Stimulated activated CD4-positive, alpha-beta T cell treated with anti-CD3 and anti-CD28 coated beads, TNF-alpha, amount 100 ng/mL, for 1 hour (primary cell): ENCODE results near the gene MOAP1.
"Not testable (repeated sequence)": the region's sequence is repeated elsewhere in the genome, so short reads cannot be mapped to it uniquely, and the experiment has no call there.

Experiments
- DNase-seq, 3 donors: peaks; one replicate each; pipeline ENCODE4 v3.0.0-alpha.2; 2020; ENCODE audit warnings: low read depth in 3 of 3, low spot score in 1 of 3

Gene MOAP1

DNA sequence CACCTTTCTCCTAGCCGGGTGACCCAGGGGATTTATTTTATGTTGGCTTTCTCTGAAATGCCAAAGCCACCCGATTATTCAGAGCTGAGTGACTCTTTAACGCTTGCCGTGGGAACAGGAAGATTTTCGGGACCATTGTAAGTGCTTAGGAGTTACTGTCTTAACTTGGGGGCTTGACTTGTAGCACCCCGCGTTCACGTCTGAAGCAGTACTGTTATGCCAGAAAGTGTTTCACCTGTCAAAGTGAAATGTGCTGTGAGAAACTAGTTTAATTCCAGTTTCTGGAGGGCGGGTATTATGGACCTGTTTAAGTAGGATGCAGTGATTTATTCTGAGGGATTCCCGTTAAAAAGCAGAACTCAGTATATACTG lies 638 bp upstream of the MOAP1 start:
- DNase-seq, result no peak

DNA sequence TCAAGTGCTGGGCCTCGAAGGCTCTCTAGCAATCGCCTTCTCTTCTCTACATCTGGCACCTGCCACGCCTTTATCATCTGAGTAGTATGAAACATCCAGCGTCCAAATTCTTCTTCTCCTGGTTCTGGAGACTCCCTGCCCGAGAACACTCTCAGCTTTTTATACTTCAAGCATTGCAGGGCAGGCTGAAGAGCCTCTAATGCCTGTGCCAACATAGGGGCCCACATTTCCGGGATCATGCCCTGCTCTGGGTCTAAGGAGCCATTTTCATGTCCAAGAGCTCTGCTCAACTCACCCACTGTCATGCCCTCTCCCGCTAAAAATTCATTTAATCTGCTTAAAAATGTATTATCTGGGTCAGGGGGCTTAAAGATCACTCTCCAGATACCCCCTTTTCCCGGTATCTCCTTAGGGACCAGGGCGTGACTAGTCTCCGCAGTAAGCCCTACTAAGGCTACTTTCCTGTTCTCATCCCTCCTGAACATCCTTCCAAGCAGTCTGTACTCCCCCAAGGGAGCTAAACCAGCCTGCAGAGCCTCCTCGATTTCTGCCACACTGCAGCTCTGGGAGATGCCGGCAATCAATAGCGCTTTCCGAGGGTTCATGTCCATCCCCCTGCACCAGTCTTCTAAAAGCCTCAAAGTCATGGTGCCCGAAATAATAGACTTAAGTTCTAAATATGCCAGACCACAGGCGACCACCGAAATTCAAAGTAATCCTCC lies 940 bp downstream of the MOAP1 start:
- DNase-seq, result no peak

DNA sequence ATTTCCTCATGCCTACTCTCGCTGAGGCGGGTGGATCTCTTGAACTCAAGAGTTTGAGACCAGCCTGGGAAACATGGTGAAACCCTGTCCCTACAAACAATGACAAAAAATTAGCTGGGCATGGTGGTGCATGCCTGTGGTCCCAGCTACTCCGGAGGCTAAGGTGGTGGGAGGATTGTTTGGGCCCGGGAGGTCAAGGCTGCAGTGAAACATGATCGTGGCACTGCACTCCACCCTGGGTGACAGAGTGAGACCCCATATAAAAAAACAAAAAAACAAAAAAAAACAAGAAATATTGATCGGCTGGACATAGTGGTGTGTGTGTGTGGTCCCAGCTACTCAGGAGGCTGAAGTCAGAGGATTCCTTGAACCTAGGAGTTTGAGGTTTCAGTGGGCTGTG lies 9.2 kb downstream of the MOAP1 start:
- DNase-seq, result no peak

DNA sequence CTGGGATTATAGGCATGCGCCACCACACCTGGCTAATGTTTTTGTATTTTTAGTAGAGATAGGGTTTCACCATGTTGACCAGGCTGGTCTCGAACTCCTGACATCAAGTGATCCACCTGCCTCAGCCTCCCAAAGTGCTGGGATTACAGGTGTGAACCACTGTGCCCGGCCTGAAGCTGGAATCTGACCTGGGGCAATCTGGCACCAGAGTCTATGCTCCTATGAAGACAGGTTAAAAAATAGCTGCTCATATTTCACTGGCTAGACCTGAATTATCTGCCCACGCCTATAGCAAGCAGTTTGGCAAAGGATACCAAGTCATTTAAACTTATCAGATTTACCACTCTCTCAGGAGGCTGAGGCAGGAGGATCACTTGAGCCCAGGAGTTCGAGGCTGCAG lies 10.0 kb downstream of the MOAP1 start:
- not testable (repeated sequence) for DNase-seq

GRCh38 chr14:93173943-93174395 lies 10.7 kb downstream of the MOAP1 start:
- no peak for DNase-seq

- no peak for DNase-seq
These were observed 13.3 kb downstream of the MOAP1 start for GRCh38 chr14:93171376-93171775.

- not testable (repeated sequence) for DNase-seq
These were observed 14.6 kb downstream of the MOAP1 start for GRCh38 chr14:93170141-93170540.

- DNase-seq, result not testable (repeated sequence)
These were observed 15.1 kb downstream of the MOAP1 start for GRCh38 chr14:93169619-93170018.

DNA sequence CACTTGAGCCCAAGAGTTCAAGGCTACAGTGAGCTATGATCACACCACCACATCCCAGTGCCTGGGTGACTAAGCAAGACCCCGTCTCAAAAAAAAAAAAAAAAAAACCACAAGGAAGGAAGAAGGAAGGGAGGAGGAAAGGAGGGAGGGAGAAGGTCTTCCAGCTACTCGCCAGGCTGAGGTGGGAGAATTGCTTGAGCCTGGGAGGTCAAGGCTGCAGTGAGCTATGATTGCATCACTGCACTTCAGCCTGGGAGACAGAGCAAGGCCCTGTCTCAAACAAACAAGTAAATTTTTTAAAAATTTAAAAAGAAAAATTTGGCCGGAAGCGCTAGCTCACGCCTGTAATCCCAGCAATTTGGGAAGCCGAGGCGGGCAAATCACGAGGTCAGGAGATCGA lies 16.1 kb downstream of the MOAP1 start:
- not testable (repeated sequence) for DNase-seq

DNA sequence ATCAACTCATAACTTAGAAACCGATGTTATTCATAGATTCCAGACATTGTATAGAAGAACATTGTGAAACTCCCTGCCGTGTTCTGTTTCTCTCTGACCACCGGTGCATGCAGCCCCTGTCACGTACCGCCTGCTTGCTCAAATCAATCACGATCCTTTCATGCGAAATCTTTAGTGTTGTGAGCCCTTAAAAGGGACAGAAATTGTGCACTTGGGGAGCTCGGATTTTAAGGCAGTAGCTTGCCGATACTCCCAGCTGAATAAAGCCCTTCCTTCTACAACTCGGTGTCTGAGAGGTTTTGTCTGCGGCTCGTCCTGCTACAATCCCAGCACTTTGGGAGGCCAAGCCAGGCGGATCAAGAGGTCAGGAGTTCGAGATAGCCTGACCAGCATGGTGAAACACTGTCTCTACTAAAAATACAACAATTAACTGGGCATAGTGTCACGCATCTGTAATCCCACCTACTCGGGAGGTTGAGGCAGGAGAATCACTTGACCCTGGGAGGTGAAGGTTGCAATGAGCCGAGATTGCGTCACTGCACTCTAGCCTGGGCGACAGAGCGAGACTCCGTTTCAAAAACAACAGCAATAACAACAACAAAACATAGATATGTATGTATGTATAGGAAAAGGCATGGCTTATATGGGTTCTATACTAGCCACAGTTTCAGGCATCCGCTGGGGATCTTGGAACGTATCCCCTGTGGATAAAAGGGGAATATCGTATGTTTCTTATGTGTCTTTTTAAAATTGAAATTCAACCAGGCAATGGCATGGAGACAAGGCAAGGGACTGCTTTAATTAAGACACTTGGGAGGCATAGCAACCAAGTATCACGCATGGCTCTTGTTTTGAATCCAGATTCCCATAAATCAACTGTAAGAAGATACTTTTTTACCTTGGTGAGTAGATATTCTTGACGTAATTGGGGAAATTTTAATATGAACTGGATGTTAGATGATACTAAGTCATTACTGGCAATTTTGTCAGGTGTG lies 19.1 kb downstream of the MOAP1 start:
- not testable (repeated sequence) for DNase-seq

DNA sequence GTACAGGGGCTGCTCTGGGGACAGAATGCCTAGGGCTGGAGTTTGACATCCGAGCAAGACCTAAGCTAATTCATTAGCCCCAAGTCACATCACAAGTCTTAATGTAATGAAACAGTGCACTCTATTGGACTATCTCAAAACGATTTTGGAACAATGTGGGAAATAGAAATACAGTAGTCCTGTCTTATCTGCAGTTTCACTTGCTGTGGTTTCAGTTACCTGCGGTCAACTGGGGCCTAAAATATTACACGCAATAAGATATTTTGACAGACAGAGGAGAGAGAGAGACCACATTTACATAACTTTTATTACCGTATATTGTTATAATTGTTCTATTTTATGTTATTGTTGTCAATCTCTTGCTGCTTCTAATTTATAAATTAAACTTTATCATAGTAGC lies 21.1 kb downstream of the MOAP1 start:
- DNase-seq, result no peak

DNA sequence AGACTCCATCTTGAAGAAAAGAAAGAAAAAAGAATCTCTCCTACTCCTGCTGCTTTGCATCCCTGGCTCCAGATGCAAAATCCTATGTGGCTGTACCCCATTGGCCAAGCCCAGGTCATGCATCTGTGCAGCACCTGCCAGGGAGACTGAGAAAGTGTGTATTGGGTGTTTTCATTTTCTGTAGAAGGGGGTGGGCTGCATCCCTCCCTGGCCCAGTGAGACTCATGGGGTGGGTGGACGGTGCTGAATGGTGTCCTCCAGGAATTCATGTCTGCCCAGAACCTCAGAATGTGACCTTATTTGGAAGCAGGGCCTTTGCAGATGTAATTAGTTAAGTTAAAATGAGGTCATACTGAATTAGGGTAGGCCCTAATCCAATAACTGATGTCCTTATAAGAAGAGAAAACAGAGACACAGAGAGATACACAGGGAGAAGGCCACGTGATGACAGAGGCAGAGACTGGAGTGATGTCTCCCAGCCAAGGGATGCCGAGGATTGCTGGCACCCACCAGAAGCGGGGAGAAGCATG lies 23.2 kb downstream of the MOAP1 start:
- no peak for DNase-seq

- no peak for DNase-seq
These were observed 24.3 kb downstream of the MOAP1 start for GRCh38 chr14:93160353-93160801.

- not testable (repeated sequence) for DNase-seq
These were observed 24.9 kb downstream of the MOAP1 start for GRCh38 chr14:93159625-93160352.

- not testable (repeated sequence) for DNase-seq
These were observed 26.3 kb downstream of the MOAP1 start for GRCh38 chr14:93158349-93158748.

- DNase-seq, result no peak
These were observed 27.9 kb downstream of the MOAP1 start for GRCh38 chr14:93156693-93157369.

GRCh38 chr14:93155667-93156066 lies 29.0 kb downstream of the MOAP1 start:
- no peak for DNase-seq

DNA sequence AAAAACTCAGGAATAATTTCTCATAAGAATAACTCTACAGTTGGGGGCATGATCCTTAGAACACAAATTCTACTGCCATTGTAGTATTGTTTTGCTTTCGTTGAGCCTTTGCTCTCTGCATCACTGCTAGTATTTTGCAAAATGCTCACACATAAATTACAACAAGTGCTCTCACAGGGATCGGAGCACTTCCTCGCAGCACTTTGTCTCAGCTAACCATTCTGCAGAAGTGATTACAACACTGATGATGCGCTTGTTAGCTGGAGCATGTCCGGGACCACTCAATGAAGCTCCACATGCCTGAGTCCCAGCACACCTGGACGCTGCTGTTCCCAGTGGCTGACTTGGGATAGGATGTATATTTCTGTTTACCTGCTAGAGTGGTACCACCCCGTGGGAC lies 31.6 kb downstream of the MOAP1 start:
- no peak for DNase-seq

DNA sequence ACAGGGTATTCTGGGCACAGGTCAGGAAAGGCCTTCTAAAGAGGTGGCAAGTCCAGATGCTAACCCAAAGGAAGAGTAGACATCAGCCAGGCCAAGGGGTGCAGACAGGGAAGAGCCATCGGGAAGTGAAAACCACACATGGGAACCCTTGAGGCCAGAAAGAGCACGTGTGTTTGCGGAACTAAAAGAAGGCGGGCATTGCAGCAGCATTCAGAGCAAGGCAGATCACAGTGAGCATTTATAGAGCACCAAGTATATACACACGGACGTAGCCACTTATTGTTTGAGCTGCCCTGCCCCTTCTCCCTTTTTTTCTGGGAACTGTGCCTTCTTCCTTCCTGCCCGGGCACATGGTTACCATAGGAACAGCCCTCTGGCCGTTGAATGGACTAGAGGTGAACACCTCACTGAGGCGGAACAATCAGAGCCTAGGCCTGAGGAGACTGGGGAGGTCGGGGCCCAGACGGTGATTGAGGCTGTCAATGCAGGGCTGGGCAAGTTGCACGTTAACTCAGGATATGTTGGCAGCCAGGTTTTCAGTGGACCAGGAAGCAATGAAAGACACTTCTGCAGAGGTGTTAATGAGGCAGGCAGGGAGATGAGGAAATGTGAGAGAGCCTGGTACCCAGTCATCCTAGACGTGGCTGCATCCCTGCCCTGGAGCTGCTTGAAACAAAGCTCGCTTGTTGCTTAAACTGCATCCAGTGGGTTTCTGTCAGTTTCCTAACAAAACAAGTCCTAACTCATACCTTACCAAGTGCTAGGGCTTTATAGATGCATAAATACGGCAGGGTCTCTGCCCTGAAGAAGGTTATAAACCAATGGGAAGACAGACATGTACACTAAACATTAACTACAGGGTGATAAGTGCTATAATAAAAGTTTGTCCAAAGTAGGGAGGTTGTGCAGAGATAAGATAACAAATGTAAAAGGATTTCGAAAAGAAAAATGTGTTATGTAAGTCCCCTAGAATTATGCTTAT lies 34.2 kb downstream of the MOAP1 start:
- no peak for DNase-seq
